Measurements from ENCODE around the gene SAMD8.

DNA sequence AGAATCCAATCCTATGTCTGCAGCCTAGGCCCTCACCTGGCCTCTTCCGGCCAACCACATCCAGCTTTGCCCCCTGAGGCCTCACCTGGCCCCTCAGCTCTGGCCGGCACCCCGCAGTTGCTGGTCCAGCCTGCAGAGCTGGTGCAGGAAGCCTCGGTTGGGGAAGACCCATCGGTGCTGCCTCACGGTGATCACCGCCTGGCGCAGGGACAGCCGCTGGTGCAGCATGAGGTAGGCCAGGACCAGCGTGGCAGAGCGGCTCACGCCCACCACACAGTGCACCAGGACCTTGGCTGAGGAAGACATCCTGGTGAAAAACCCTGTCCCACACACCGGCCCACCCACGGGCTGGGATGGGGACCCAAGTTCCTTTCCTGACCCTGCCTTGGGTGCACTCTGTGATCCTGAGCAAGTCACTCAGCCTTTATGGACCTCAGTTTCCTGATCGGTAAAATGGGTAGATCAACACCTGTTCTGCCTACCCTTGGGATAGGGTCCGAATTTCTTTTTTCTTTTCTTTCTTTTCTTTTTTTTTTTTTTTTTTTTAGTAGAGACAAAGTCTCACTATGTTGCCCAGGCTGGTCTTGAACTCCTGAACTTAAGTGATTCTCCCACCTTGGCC is 5.8 kb upstream of the SAMD8 start:
- TF ChIP-seq, protein P1, sequence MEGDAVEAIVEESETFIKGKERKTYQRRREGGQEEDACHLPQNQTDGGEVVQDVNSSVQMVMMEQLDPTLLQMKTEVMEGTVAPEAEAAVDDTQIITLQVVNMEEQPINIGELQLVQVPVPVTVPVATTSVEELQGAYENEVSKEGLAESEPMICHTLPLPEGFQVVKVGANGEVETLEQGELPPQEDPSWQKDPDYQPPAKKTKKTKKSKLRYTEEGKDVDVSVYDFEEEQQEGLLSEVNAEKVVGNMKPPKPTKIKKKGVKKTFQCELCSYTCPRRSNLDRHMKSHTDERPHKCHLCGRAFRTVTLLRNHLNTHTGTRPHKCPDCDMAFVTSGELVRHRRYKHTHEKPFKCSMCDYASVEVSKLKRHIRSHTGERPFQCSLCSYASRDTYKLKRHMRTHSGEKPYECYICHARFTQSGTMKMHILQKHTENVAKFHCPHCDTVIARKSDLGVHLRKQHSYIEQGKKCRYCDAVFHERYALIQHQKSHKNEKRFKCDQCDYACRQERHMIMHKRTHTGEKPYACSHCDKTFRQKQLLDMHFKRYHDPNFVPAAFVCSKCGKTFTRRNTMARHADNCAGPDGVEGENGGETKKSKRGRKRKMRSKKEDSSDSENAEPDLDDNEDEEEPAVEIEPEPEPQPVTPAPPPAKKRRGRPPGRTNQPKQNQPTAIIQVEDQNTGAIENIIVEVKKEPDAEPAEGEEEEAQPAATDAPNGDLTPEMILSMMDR (conservative IDR thresholded peaks at IDR 0.05 in 1 of 2, IDR thresholded peaks at IDR 0.05 in 1 of 2; ENCODE audit: extremely low read depth in 1 of 2, insufficient read depth in 1 of 2, low read depth in 1 of 2, low read length in 2 of 2): no peak
- TF ChIP-seq EZH2 (IDR thresholded peaks at IDR 0.05; ENCODE audit: borderline replicate concordance, low read length): no peak

Data from mammary epithelial cell (primary cell).